ENCODE measurements around the gene CEMP1.

The CEMP1 gene

DNA sequence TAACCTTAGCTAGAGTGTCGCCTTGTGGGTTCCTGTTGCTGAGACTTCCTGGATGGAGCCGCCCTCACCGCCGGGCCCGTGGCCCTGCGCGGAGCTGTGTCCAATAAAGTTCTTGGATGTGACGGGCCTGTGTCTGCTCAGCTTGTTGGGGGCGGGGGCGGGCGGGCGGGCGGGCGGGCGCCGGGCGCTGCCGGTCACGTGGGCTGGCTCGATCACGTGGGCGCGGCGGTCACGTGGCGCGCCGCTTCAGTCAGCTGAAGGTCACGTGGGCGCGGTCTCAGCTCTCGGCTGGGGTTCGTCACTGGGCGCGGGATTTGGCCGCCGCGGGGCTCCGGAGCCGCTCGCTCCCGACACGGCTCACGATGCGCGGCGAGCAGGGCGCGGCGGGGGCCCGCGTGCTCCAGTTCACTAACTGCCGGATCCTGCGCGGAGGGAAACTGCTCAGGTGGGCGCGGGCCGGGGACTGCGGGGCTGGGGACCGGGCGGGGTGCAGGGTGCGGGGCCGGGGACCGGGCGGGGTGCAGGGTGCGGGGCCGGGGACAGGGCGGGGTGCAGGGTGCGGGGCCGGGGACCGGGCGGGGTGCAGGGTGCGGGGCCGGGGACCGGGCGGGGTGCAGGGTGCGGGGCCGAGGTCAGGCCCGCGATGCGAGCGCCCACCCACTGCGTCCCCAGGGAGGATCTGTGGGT is 11.0 kb downstream of the CEMP1 start, which contains the start of gene AMDHD2:
Gene AMDHD2, plus strand, starts transcription at position 275 of the 687 bp plus-strand sequence. Its CDS starts 88 bp downstream, at position 363.
- peaks cover 32% of the 10 kb centered on the region for H3K4me1 ChIP-seq (ENCODE audit: insufficient read depth, low read length)
- H3K36me3 ChIP-seq (ENCODE audit: insufficient read depth, low read length): peaks cover 26% of the 10 kb centered on the region
- H3K4me3 ChIP-seq (ENCODE audit: low read length): peak within 1 kb of the TSS; percentile 73
- H3K27me3 ChIP-seq (ENCODE audit: insufficient read depth, low read length): no peaks in the 10 kb centered on the region
- H2AFZ ChIP-seq (ENCODE audit: low read depth, low read length): no peak within 1 kb of the TSS
- no peaks in the 10 kb centered on the region for H3K9me3 ChIP-seq (ENCODE audit: low read length)

GRCh38 chr16:2519711-2520080 is 11.5 kb downstream of the CEMP1 start:
- Histone ChIP-seq H3K27me3 (ENCODE audit: insufficient read depth, low read length) (no peaks in the 10 kb centered on the region), H3K4me3 (ENCODE audit: low read length) (peak overlapping the region; percentile 73), H3K9me3 (ENCODE audit: low read length) (no peaks in the 10 kb centered on the region), H2AFZ (ENCODE audit: low read depth, low read length) (no peak overlapping the region), H3K4me1 (ENCODE audit: insufficient read depth, low read length) (peaks cover 37% of the 10 kb centered on the region), H3K36me3 (ENCODE audit: insufficient read depth, low read length) (peaks cover 25% of the 10 kb centered on the region)

DNA sequence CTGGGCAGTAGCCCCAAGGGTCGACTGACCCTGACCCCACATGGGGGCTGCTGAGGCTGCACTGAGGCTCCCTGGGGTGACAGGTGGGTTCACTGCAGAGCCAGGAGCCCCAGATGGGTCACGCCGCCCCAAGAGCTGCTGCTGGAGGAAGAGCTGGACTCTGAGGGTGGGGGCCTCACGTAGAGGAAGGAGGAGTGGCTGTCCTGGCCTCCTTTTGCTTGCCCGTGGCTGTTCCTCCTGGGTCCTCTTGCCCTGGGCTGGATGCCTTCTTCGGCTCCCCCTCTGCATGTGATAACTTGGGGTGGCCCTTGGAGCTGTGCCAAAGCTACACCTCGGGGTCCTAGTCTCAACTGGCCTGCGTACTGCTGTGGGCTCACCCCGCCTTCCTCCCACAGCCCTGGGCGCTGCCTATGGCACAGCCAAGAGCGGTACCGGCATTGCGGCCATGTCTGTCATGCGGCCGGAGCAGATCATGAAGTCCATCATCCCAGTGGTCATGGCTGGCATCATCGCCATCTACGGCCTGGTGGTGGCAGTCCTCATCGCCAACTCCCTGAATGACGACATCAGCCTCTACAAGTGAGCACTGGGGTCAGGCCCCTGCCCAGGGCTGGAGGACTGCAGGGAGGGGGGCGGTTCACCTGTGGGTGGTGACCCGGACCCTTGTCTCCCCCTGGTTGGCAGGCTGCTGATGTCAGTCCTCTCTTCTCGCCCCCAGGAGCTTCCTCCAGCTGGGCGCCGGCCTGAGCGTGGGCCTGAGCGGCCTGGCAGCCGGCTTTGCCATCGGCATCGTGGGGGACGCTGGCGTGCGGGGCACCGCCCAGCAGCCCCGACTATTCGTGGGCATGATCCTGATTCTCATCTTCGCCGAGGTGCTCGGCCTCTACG is 12.1 kb downstream of the CEMP1 start:
- H3K9me3 ChIP-seq (ENCODE audit: low read length): no peaks in the 10 kb centered on the region
- H3K4me1 ChIP-seq (ENCODE audit: insufficient read depth, low read length): peaks cover 37% of the 10 kb centered on the region
- no peaks in the 10 kb centered on the region for H3K27me3 ChIP-seq (ENCODE audit: insufficient read depth, low read length)
- no peak overlapping the region for H2AFZ ChIP-seq (ENCODE audit: low read depth, low read length)
- peaks cover 20% of the 10 kb centered on the region for H3K36me3 ChIP-seq (ENCODE audit: insufficient read depth, low read length)
- H3K4me3 ChIP-seq (ENCODE audit: low read length): no peak overlapping the region

DNA sequence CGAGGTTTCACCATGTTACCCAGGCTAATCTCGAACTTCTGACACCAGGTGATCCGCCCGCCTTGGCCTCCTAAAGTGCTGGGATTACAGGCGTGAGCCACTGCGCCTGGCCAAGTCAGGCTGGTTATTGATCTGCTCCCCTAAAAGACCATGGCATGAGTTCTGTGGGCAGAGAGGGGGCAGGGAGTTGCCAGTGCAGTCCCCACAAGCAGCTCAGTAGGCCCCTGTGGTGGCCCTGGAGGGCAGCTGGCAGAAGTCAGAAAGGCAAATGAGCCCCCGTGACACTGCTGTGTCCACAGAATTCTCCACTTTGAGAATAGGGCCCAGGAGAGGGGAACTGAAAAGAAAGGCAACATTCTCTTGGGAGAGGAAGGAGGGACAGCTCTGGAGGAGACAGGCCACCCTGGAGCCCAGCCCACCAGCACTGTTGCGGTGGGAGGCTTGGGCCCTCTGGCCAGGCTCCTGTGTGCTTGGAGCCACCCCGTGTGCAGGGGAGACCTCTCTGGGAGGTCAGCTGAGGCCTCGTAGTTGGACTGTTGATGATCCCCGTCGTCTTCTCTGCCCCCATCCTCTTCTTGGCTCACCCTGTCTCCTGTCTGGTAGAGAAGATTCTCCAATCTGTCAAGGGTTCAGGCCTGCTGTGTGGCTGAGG is 13.1 kb downstream of the CEMP1 start:
- Histone ChIP-seq H3K9me3 (ENCODE audit: low read length) (no peaks in the 10 kb centered on the region), H3K36me3 (ENCODE audit: insufficient read depth, low read length) (peaks cover 10% of the 10 kb centered on the region), H3K4me1 (ENCODE audit: insufficient read depth, low read length) (peaks cover 40% of the 10 kb centered on the region), H3K27me3 (ENCODE audit: insufficient read depth, low read length) (no peaks in the 10 kb centered on the region), H2AFZ (ENCODE audit: low read depth, low read length) (no peak overlapping the region), H3K4me3 (ENCODE audit: low read length) (no peak overlapping the region)

GRCh38 chr16:2516391-2517240 is 14.6 kb downstream of the CEMP1 start:
- Histone ChIP-seq H2AFZ (ENCODE audit: low read depth, low read length) (no peak overlapping the region), H3K27me3 (ENCODE audit: insufficient read depth, low read length) (no peaks in the 10 kb centered on the region), H3K9me3 (ENCODE audit: low read length) (no peaks in the 10 kb centered on the region), H3K4me3 (ENCODE audit: low read length) (no peak overlapping the region), H3K4me1 (ENCODE audit: insufficient read depth, low read length) (peaks cover 46% of the 10 kb centered on the region), H3K36me3 (ENCODE audit: insufficient read depth, low read length) (peaks cover 9% of the 10 kb centered on the region)

GRCh38 chr16:2515180-2515851 is 15.9 kb downstream of the CEMP1 start:
- Histone ChIP-seq H3K4me1 (ENCODE audit: insufficient read depth, low read length) (peaks cover 38% of the 10 kb centered on the region), H3K4me3 (ENCODE audit: low read length) (peak overlapping the region; percentile 54), H2AFZ (ENCODE audit: low read depth, low read length) (no peak overlapping the region), H3K36me3 (ENCODE audit: insufficient read depth, low read length) (peaks cover 9% of the 10 kb centered on the region), H3K27me3 (ENCODE audit: insufficient read depth, low read length) (no peaks in the 10 kb centered on the region), H3K9me3 (ENCODE audit: low read length) (no peaks in the 10 kb centered on the region)

DNA sequence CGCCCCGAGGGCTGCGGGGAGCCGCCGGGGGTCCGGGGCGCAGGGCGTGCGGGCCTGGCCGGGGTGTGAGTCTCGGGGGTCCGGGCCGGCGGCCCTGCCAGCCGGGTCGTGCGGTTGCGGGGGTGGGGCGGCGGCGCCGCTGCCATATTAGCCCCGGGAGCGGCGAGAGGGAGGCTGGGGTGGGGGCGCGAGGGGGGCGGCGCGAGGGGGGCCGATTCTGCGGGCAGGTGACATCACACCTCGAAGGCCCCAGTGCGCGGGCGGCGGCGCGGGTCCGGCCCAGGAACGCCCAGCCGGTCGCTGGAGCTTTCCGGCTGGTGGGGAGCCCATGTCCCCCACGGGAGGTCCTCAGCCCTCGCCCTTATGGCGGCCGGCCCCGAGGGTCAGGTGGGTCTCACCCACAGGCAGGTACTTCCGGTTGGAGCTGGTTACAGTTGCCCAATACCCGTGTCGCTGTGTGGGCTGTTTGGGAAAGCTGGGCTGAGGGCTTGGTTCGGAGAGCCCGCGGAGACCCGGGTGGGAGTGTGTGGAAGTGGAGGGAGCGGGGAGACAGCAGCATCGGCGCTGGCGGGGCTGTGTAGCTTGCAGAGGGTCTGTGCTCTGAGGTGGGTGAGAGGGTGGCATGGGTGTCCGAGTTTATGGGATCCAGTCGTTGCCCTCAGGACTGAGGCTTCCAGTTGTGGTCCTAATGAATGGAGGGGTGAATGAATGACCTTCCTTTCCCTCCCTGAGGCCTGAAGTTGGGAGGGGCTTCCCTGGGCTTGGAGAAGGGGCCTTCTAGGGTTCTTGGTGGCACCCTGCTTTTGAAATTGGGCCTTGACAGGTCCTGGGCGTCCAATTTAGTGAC is 16.7 kb downstream of the CEMP1 start:
- Histone ChIP-seq H2AFZ (ENCODE audit: low read depth, low read length) (no peak overlapping the region), H3K36me3 (ENCODE audit: insufficient read depth, low read length) (peaks cover 9% of the 10 kb centered on the region), H3K27me3 (ENCODE audit: insufficient read depth, low read length) (no peaks in the 10 kb centered on the region), H3K4me1 (ENCODE audit: insufficient read depth, low read length) (peaks cover 40% of the 10 kb centered on the region), H3K4me3 (ENCODE audit: low read length) (peak overlapping the region; percentile 54), H3K9me3 (ENCODE audit: low read length) (no peaks in the 10 kb centered on the region)

- H3K4me1 ChIP-seq (ENCODE audit: insufficient read depth, low read length): peaks cover 32% of the 10 kb centered on the region
- H3K4me3 ChIP-seq (ENCODE audit: low read length): peak within 1 kb of the TSS; percentile 54
- peak within 1 kb of the TSS; percentile 79 for H2AFZ ChIP-seq (ENCODE audit: low read depth, low read length)
- H3K36me3 ChIP-seq (ENCODE audit: insufficient read depth, low read length): peaks cover 9% of the 10 kb centered on the region
- no peaks in the 10 kb centered on the region for H3K27me3 ChIP-seq (ENCODE audit: insufficient read depth, low read length)
- no peaks in the 10 kb centered on the region for H3K9me3 ChIP-seq (ENCODE audit: low read length)
Observed at GRCh38 chr16:2513405-2514332, 17.5 kb downstream of the CEMP1 start, which contains the start of gene ATP6V0C. Gene ATP6V0C (plus strand): TSS chr16:2513952. CDS start chr16:2514104, 152 bp downstream.

DNA sequence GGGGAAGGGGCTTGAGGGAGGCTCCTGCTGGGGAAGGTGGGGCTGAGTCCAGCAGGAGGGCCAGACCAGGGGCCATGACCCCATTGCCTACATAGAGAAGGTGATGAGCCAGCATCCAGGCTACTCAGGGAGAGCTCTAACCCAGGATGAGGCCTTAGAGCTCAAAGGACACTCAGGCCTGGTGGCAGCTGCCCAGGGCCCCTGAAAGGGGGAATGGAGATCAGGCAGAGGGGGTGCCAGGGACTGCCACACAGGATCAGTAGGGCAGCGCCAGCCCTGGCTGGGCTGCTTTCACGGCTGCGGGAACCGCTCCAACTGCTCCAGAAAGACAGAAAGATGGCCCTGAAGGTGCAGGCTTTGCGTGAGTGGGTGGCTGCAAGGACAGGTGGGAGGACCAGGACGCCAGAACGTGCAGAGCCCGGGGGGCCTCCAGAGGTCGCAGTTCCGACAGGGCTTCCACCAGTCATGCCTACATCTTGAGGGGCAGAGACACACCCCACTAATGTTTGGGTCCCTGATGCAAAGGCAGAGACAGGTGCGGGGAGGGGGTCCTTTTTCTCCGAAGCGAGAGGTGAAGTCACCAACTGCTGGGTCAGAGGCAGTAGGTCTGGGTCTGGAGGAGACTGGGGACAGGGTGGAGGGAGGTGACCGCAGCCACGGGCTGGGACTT is 18.3 kb downstream of the CEMP1 start:
- Histone ChIP-seq H3K4me3 (ENCODE audit: low read length) (peak overlapping the region; percentile 54), H2AFZ (ENCODE audit: low read depth, low read length) (peak overlapping the region; percentile 79), H3K27me3 (ENCODE audit: insufficient read depth, low read length) (no peaks in the 10 kb centered on the region), H3K4me1 (ENCODE audit: insufficient read depth, low read length) (peaks cover 29% of the 10 kb centered on the region), H3K9me3 (ENCODE audit: low read length) (no peaks in the 10 kb centered on the region), H3K36me3 (ENCODE audit: insufficient read depth, low read length) (peaks cover 6% of the 10 kb centered on the region)

- no peak overlapping the region for H3K4me3 ChIP-seq (ENCODE audit: low read length)
- H3K27me3 ChIP-seq (ENCODE audit: insufficient read depth, low read length): no peaks in the 10 kb centered on the region
- peaks cover 6% of the 10 kb centered on the region for H3K36me3 ChIP-seq (ENCODE audit: insufficient read depth, low read length)
Observed at GRCh38 chr16:2511996-2512734, 19.0 kb downstream of the CEMP1 start.

More at GRCh38 chr16:2511996-2512734, 19.0 kb downstream of the CEMP1 start:
- Histone ChIP-seq H2AFZ (ENCODE audit: low read depth, low read length) (no peak overlapping the region), H3K4me1 (ENCODE audit: insufficient read depth, low read length) (peaks cover 29% of the 10 kb centered on the region), H3K9me3 (ENCODE audit: low read length) (no peaks in the 10 kb centered on the region)
